Measurements from ENCODE around the gene EPB41L4A.
"Not testable (repeated sequence)": the region's sequence is repeated elsewhere in the genome, so short reads cannot be mapped to it uniquely, and the experiment has no call there.

Gene EPB41L4A

GRCh38 chr5:112401924-112402323, 17.2 kb downstream of the EPB41L4A start:
- no peak for DNase-seq

- no peak for DNase-seq
These were observed 21.4 kb downstream of the EPB41L4A start for GRCh38 chr5:112397690-112398089.

- no peak for DNase-seq
These were observed 22.6 kb downstream of the EPB41L4A start for GRCh38 chr5:112396430-112396829.

GRCh38 chr5:112395299-112395698, 23.8 kb downstream of the EPB41L4A start:
- not testable (repeated sequence) for DNase-seq

GRCh38 chr5:112390327-112390726, 28.8 kb downstream of the EPB41L4A start:
- no peak for DNase-seq

GRCh38 chr5:112388739-112389138, 30.3 kb downstream of the EPB41L4A start:
- peak; percentile 3 for DNase-seq

GRCh38 chr5:112388074-112388473, 31.0 kb downstream of the EPB41L4A start:
- DNase-seq, result no peak

GRCh38 chr5:112386766-112387165, 32.3 kb downstream of the EPB41L4A start:
- no peak for DNase-seq

GRCh38 chr5:112385969-112386368, 33.1 kb downstream of the EPB41L4A start:
- no peak for DNase-seq

- no peak for DNase-seq
These were observed 33.5 kb downstream of the EPB41L4A start for GRCh38 chr5:112385566-112385965.

GRCh38 chr5:112384523-112384922, 34.6 kb downstream of the EPB41L4A start:
- DNase-seq, result no peak

- no peak for DNase-seq
These were observed 36.2 kb downstream of the EPB41L4A start for GRCh38 chr5:112382886-112383285.

GRCh38 chr5:112381521-112381920, 37.6 kb downstream of the EPB41L4A start:
- no peak for DNase-seq

GRCh38 chr5:112379542-112380325, 39.3 kb downstream of the EPB41L4A start:
- DNase-seq, result no peak

GRCh38 chr5:112374818-112375217, 44.3 kb downstream of the EPB41L4A start:
- DNase-seq, result no peak

- no peak for DNase-seq
These were observed 44.7 kb downstream of the EPB41L4A start for GRCh38 chr5:112374356-112374755.

GRCh38 chr5:112373885-112374284, 45.2 kb downstream of the EPB41L4A start:
- DNase-seq, result no peak

- DNase-seq, result no peak
These were observed 46.5 kb downstream of the EPB41L4A start for GRCh38 chr5:112372543-112372942.

GRCh38 chr5:112371067-112371466, 48.0 kb downstream of the EPB41L4A start:
- DNase-seq, result no peak

- no peak for DNase-seq
These were observed 51.7 kb downstream of the EPB41L4A start for GRCh38 chr5:112367400-112367799.

- DNase-seq, result no peak
These were observed 52.1 kb downstream of the EPB41L4A start for GRCh38 chr5:112366987-112367386.

- DNase-seq, result not testable (repeated sequence)
These were observed 58.3 kb downstream of the EPB41L4A start for GRCh38 chr5:112360740-112361139.

- no peak for DNase-seq
These were observed 62.7 kb downstream of the EPB41L4A start for GRCh38 chr5:112356178-112356956.

- DNase-seq, result no peak
These were observed 63.9 kb downstream of the EPB41L4A start for GRCh38 chr5:112355058-112355685.
